ENCODE measurements around the gene RECQL5. TPM values are rescaled to one million over a fixed set of nuclear protein-coding genes. Genes with fewer than 3 reads are reported as not detected.

The RECQL5 gene
- total RNA-seq, 1 experiment from 2014 or later: 71.3 TPM

- peaks cover 46% of the 10 kb centered on the region for H3K4me1 Mint-ChIP-seq (ENCODE audit: low read depth, unreplicated experiment)
- no peak overlapping the region for H3K27ac Mint-ChIP-seq (ENCODE audit: unreplicated experiment)
- no peaks in the 10 kb centered on the region for H3K27me3 Mint-ChIP-seq (ENCODE audit: unreplicated experiment)
- no TSS peak for BruUV-seq (replicated peaks)
- H3K9me3 Mint-ChIP-seq (ENCODE audit: low read depth, unreplicated experiment): no peaks in the 10 kb centered on the region
- no peak for DNase-seq
- TF ChIP-seq CTCF (IDR thresholded peaks at IDR 0.05; ENCODE audit: unreplicated experiment): no peak
- H3K36me3 Mint-ChIP-seq (ENCODE audit: insufficient read depth, unreplicated experiment): peaks cover 43% of the 10 kb centered on the region
- no peak overlapping the region for H3K4me3 Mint-ChIP-seq (ENCODE audit: low read depth, unreplicated experiment)
- CTCF ChIA-PET: interaction anchor here (1.2 to 2.0 kb wide), 3 partner anchors 41 to 70 kb away, joined by 3 to 13 read pairs (median 9); partner anchors contain the start of gene ITGB4
- intact Hi-C loops (cut with micrococcal nuclease; ENCODE audit: unreplicated experiment): no loop called here
These were observed 13.5 kb upstream of the RECQL5 start for GRCh38 chr17:75680431-75680830.

GRCh38 chr17:75679706-75680211 is 12.8 kb upstream of the RECQL5 start:
- H3K4me3 Mint-ChIP-seq (ENCODE audit: low read depth, unreplicated experiment): no peak overlapping the region
- no peaks in the 10 kb centered on the region for H3K27me3 Mint-ChIP-seq (ENCODE audit: unreplicated experiment)
- peak overlapping the region; percentile 63 for H3K27ac Mint-ChIP-seq (ENCODE audit: unreplicated experiment)
- DNase-seq: peak; percentile 60
- no TSS peak for BruUV-seq (replicated peaks)
- H3K4me1 Mint-ChIP-seq (ENCODE audit: low read depth, unreplicated experiment): peaks cover 39% of the 10 kb centered on the region
- intact Hi-C loops (cut with micrococcal nuclease; ENCODE audit: unreplicated experiment): loop anchor here (5.0 kb wide), 1 partner anchor 43 kb away; the partner anchor contains the start of gene ITGB4
- TF ChIP-seq CTCF (IDR thresholded peaks at IDR 0.05; ENCODE audit: unreplicated experiment): no peak
- CTCF ChIA-PET: interaction anchor here (0.6 to 2.0 kb wide), 5 partner anchors 42 to 122 kb away, joined by 3 to 13 read pairs (median 3); partner anchors contain the start of gene ITGB4
- no peaks in the 10 kb centered on the region for H3K9me3 Mint-ChIP-seq (ENCODE audit: low read depth, unreplicated experiment)
- H3K36me3 Mint-ChIP-seq (ENCODE audit: insufficient read depth, unreplicated experiment): peaks cover 43% of the 10 kb centered on the region

GRCh38 chr17:75676461-75676860 is 9.5 kb upstream of the RECQL5 start:
- intact Hi-C loops (cut with micrococcal nuclease; ENCODE audit: unreplicated experiment): loop anchor here (5.0 kb wide), 1 partner anchor 46 kb away; the partner anchor contains the start of gene ITGB4
- no peak for TF ChIP-seq CTCF (IDR thresholded peaks at IDR 0.05; ENCODE audit: unreplicated experiment)
- no peak overlapping the region for H3K4me3 Mint-ChIP-seq (ENCODE audit: low read depth, unreplicated experiment)
- BruUV-seq (replicated peaks): no TSS peak
- H3K4me1 Mint-ChIP-seq (ENCODE audit: low read depth, unreplicated experiment): peaks cover 22% of the 10 kb centered on the region
- peaks cover 59% of the 10 kb centered on the region for H3K36me3 Mint-ChIP-seq (ENCODE audit: insufficient read depth, unreplicated experiment)
- no peak for DNase-seq
- CTCF ChIA-PET: no interaction called here
- H3K27me3 Mint-ChIP-seq (ENCODE audit: unreplicated experiment): no peaks in the 10 kb centered on the region
- H3K9me3 Mint-ChIP-seq (ENCODE audit: low read depth, unreplicated experiment): no peaks in the 10 kb centered on the region
- H3K27ac Mint-ChIP-seq (ENCODE audit: unreplicated experiment): no peak overlapping the region

- Mint-ChIP-seq H3K9me3 (ENCODE audit: low read depth, unreplicated experiment) (no peaks in the 10 kb centered on the region), H3K27me3 (ENCODE audit: unreplicated experiment) (no peaks in the 10 kb centered on the region), H3K4me3 (ENCODE audit: low read depth, unreplicated experiment) (no peak overlapping the region), H3K27ac (ENCODE audit: unreplicated experiment) (no peak overlapping the region), H3K4me1 (ENCODE audit: low read depth, unreplicated experiment) (peaks cover 6% of the 10 kb centered on the region), H3K36me3 (ENCODE audit: insufficient read depth, unreplicated experiment) (peaks cover 35% of the 10 kb centered on the region)
- no TSS peak for BruUV-seq (replicated peaks)
- intact Hi-C loops (cut with micrococcal nuclease; ENCODE audit: unreplicated experiment): no loop called here
- CTCF ChIA-PET: interaction anchor here (2.2 kb wide), 1 partner anchor 74 kb away, joined by 11 read pairs; no protein-coding TSS in a partner anchor
- no peak for DNase-seq
- no peak for TF ChIP-seq CTCF (IDR thresholded peaks at IDR 0.05; ENCODE audit: unreplicated experiment)
These were observed 6.5 kb upstream of the RECQL5 start for GRCh38 chr17:75673487-75673886.
